ENCODE data around the gene CAMK1D.

GRCh38 chr10:12703813-12704212 is 354.5 kb downstream of the CAMK1D start:
- TF ChIP-seq CTCF (IDR thresholded peaks at IDR 0.05; ENCODE audit: low read depth, low read length, poor library complexity, severe bottlenecking) (no peak), EZH2phosphoT487 (IDR thresholded peaks at IDR 0.05; ENCODE audit: borderline replicate concordance, low read length) (no peak)

All from DOHH2 (cell line).